NCI-H128 (cell line): ENCODE results near the gene SRCIN1.

Experiments
- DNase-seq: peaks from one replicate; lab custom pipeline; 2025; ENCODE audit not compliant: unreplicated experiment; lab: John Stamatoyannopoulos, UW

Gene SRCIN1

GRCh38 chr17:38617074-38617860 is 11.5 kb upstream of the SRCIN1 start:
- DNase-seq: no peak

GRCh38 chr17:38616361-38616760 is 10.6 kb upstream of the SRCIN1 start:
- no peak for DNase-seq

- DNase-seq: no peak
Measured at GRCh38 chr17:38613981-38614779, 8.4 kb upstream of the SRCIN1 start.

- DNase-seq: no peak
Measured at GRCh38 chr17:38613525-38613980, 7.8 kb upstream of the SRCIN1 start.

- no peak for DNase-seq
Measured at GRCh38 chr17:38611872-38612376, 6.2 kb upstream of the SRCIN1 start.

GRCh38 chr17:38611070-38611786 is 5.5 kb upstream of the SRCIN1 start:
- no peak for DNase-seq

GRCh38 chr17:38609280-38610031 is 3.7 kb upstream of the SRCIN1 start:
- no peak for DNase-seq

GRCh38 chr17:38608648-38609047 is 2.9 kb upstream of the SRCIN1 start:
- no peak for DNase-seq

- DNase-seq: no peak
Measured at GRCh38 chr17:38606646-38607611, 1.2 kb upstream of the SRCIN1 start.

GRCh38 chr17:38605411-38605840 is 326 bp downstream of the SRCIN1 start:
- DNase-seq: no peak

- no peak for DNase-seq
Measured at GRCh38 chr17:38604479-38605403, 1.0 kb downstream of the SRCIN1 start.

- no peak for DNase-seq
Measured at GRCh38 chr17:38603786-38604478, 1.8 kb downstream of the SRCIN1 start.

GRCh38 chr17:38602956-38603785 is 2.6 kb downstream of the SRCIN1 start:
- DNase-seq: no peak

- DNase-seq: no peak
Measured at GRCh38 chr17:38602453-38602852, 3.3 kb downstream of the SRCIN1 start.

- no peak for DNase-seq
Measured at GRCh38 chr17:38601539-38602351, 4.0 kb downstream of the SRCIN1 start.

GRCh38 chr17:38600906-38601305 is 4.8 kb downstream of the SRCIN1 start:
- no peak for DNase-seq
